Neural cell (in vitro differentiated cells): Measurements from ENCODE around the gene PLCB4. TPM values are rescaled to one million over a fixed set of nuclear protein-coding genes. Genes with fewer than 3 reads are reported as not detected.

Source experiments
- H2AFZ ChIP-seq: fragments of 200-600, 300-800 bp; sonication (generic), shearing (Covaris generic); 2 replicates; pipeline ENCODE4 v1.6.0; 2014; ENCODE audit warnings: low read depth, mild to moderate bottlenecking, antibody characterized with exemption, low read length, moderate library complexity
- H3F3A ChIP-seq: fragments of 200-600 bp; shearing (Covaris generic); 2 replicates; pipeline ENCODE4 v1.6.1; 2016; ENCODE audit warnings: mild to moderate bottlenecking, moderate library complexity, mixed read lengths, antibody characterized with exemption, low read length; ENCODE audit not compliant: insufficient read depth, poor library complexity, severe bottlenecking
- H3K27ac ChIP-seq: fragments of 200-600, 300-800 bp; sonication (generic), shearing (Covaris generic); 2 replicates; pipeline ENCODE4 v1.5.1; 2014; ENCODE audit warnings: mild to moderate bottlenecking, low read length, moderate library complexity
- H3K27me3 ChIP-seq: fragments of 300-800, 200-600 bp; sonication (generic), shearing (Covaris generic); 2 replicates; pipeline ENCODE4 v1.6.0; 2014; ENCODE audit warnings: mild to moderate bottlenecking, low read depth, low read length, moderate library complexity; ENCODE audit not compliant: insufficient read depth
- H3K36me3 ChIP-seq: fragments of 300-800, 200-600 bp; sonication (generic), shearing (Covaris generic); 2 replicates; pipeline ENCODE4 v1.5.1; 2014; ENCODE audit warnings: mild to moderate bottlenecking, antibody characterized with exemption, low read length, moderate library complexity; ENCODE audit not compliant: insufficient read depth
- H3K4me2 ChIP-seq: fragments of 300-800, 200-600 bp; sonication (generic), shearing (Covaris generic); 2 replicates; pipeline ENCODE4 v1.6.0; 2014; ENCODE audit warnings: mild to moderate bottlenecking, low read length
- H3K4me3 ChIP-seq: fragments of 300-800, 200-600 bp; sonication (generic), shearing (Covaris generic); 2 replicates; pipeline ENCODE4 v1.5.1; 2014; ENCODE audit warnings: mild to moderate bottlenecking, low read length, moderate library complexity
- H3K79me2 ChIP-seq: fragments of 200-600 bp; shearing (Covaris generic); replicated peaks from 2 replicates; pipeline ENCODE4 v1.6.0; 2014; ENCODE audit warnings: mild to moderate bottlenecking, low read length, moderate library complexity; ENCODE audit not compliant: insufficient read depth
- H3K9ac ChIP-seq: fragments of 300-800, 200-600 bp; sonication (generic), shearing (Covaris generic); 2 replicates; pipeline ENCODE4 v1.6.1; 2016; ENCODE audit warnings: mild to moderate bottlenecking, low read length, mixed read lengths
- H3K9me2 ChIP-seq: fragments of 200-600 bp; shearing (Covaris generic); 2 replicates; pipeline ENCODE4 v1.6.1; 2016; ENCODE audit warnings: mild to moderate bottlenecking, low read length, mixed read lengths; ENCODE audit not compliant: insufficient read depth
- H3K9me3 ChIP-seq: fragments of 200-600, 300-800 bp; sonication (generic), shearing (Covaris generic); 2 replicates; pipeline ENCODE4 v1.6.1; 2016; ENCODE audit warnings: mild to moderate bottlenecking, mixed run types, low read length, moderate library complexity, mixed read lengths
- H4K20me1 ChIP-seq: fragments of 200-600 bp; shearing (Covaris generic); 2 replicates; pipeline ENCODE4 v1.6.1; 2016; ENCODE audit warnings: mild to moderate bottlenecking, mixed run types; ENCODE audit not compliant: insufficient read depth
- CTCF ChIP-seq: fragments of 450-650 bp; IDR thresholded peaks from 2 replicates; pipeline ENCODE4 v1.5.1; 2014; ENCODE audit warnings: antibody characterized with exemption, mild to moderate bottlenecking, moderate library complexity; ENCODE audit not compliant: poor library complexity, severe bottlenecking
- EZH2 ChIP-seq: fragments of 200-600, 300-800 bp; shearing (Covaris generic), sonication (generic); IDR thresholded peaks from 2 replicates; pipeline ENCODE4 v1.6.1; 2014; ENCODE audit warnings: antibody characterized with exemption, low read length, borderline replicate concordance, mild to moderate bottlenecking; ENCODE audit not compliant: insufficient read depth, poor library complexity, severe bottlenecking
- MXI1 ChIP-seq: fragments of 450-650 bp; conservative IDR thresholded peaks from 2 replicates; pipeline ENCODE4 v1.6.1; 2014; ENCODE audit warnings: antibody characterized with exemption, mild to moderate bottlenecking; ENCODE audit not compliant: poor library complexity, severe bottlenecking
- POLR2AphosphoS5 ChIP-seq: IDR thresholded peaks from 2 replicates; pipeline ENCODE4 v1.6.1; 2012
- SMC3 ChIP-seq: fragments of 450-650 bp; conservative IDR thresholded peaks from 2 replicates; pipeline ENCODE4 v1.6.1; 2014; ENCODE audit warnings: antibody characterized with exemption, mild to moderate bottlenecking, moderate library complexity; ENCODE audit not compliant: poor library complexity
- TAF1 ChIP-seq: IDR thresholded peaks from 2 replicates; pipeline ENCODE4 v1.6.1; 2012; ENCODE audit warnings: low read depth
- polyA plus RNA-seq: library from polyadenylated mRNA; depleted of rRNA; stranded (reverse); fragments of >200 nt; gene quantifications from 2 replicates; pipeline ENCODE4 v1.2.3, GENCODE V29; 2014
- TF ChIP-seq, protein P1 (sequence below): IDR thresholded peaks from 2 replicates; pipeline ENCODE4 v1.6.1; 2012; ENCODE audit warnings: borderline replicate concordance

PLCB4 gene
- polyA plus RNA-seq, 1 donor from 2014 or later: 13.1 TPM

DNA sequence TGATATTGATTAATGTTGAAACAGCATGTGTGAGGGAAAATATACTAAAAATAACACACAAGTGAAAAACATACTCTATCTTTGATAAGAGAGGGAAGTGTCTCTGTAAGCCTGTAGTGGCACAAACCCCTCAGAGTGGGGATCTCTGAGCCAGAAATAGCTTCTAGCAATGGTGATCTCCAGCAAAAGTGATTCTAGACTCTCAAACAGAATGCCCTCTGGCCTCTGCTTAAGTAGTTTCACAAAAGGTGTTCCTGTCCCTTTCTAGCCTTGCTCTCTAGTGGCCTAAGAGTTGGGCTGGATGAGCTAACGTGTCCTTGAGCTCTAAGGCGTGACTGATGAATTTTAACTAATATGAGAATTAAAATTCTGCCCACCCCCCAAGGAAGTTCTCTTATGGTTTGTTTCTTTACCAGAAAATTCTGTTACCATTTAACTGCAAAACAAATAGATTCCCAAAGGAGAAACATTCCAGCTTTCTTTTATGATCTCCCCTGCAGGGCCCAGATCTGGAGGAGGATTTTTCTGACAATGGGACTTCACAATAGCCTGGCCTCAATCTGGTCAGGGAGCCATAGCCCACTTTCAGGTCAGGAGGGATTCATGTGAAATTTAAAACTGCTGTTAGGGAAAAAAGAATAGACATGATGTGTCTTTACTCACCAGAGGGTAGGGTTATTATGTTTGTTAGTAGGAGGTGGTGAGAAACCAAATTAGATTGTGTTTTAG lies 263.0 kb downstream of the PLCB4 start:
- Histone ChIP-seq H3K36me3 (no peaks in the 10 kb centered on the region), H2AFZ (no peak overlapping the region), H3K27me3 (no peaks in the 10 kb centered on the region), H3K27ac (no peak overlapping the region), H3K79me2 (no peaks in the 10 kb centered on the region), H4K20me1 (no peaks in the 10 kb centered on the region), H3F3A (no peaks in the 10 kb centered on the region), H3K9me3 (no peaks in the 10 kb centered on the region), H3K9me2 (no peaks in the 10 kb centered on the region), H3K4me2 (no peak overlapping the region), H3K4me3 (no peak overlapping the region), H3K9ac (no peak overlapping the region)
- TF ChIP-seq TAF1: no peak
- no peak for TF ChIP-seq CTCF

DNA sequence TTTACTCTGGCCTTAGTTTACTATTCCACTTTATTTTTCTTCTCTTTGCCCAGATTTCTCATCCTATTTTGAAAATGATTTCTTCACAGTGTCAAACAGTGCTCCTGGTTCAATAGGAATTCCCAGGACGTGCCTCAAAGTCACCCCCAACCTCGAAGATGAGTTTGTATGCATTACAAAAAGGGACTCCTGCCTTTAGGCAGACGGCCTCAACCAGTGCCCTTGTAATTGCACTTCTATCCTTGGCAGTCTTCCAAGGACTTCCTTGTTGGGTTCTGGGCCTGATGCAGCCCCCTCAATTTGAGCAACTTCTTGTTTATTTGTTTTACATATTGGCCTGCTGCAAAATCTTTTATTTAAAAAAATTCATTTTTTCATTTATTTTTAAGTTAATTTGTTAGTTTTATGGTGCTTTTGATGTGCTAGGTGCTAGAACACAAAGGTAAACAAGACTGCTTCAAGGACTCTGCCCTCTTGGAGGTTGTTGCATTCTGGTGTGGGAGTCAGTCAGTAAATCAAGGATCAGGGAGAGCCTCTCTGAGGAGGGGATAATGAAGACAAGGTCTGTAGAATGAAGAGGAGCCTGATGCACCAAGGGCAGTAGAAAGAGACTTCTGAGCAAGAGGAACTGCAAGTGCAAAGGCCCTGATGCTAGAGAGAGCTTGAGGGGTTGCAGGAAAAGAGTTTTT lies 264.0 kb downstream of the PLCB4 start:
- H3K9ac ChIP-seq: no peak overlapping the region
- H3K4me3 ChIP-seq: no peak overlapping the region
- H3F3A ChIP-seq: no peaks in the 10 kb centered on the region
- H2AFZ ChIP-seq: no peak overlapping the region
- H3K4me2 ChIP-seq: no peak overlapping the region
- H3K36me3 ChIP-seq: no peaks in the 10 kb centered on the region
- no peaks in the 10 kb centered on the region for H3K9me2 ChIP-seq
- H4K20me1 ChIP-seq: no peaks in the 10 kb centered on the region
- no peaks in the 10 kb centered on the region for H3K79me2 ChIP-seq
- H3K9me3 ChIP-seq: no peaks in the 10 kb centered on the region
- H3K27me3 ChIP-seq: no peaks in the 10 kb centered on the region
- no peak for TF ChIP-seq POLR2AphosphoS5
- TF ChIP-seq EZH2: no peak
- no peak for TF ChIP-seq TAF1
- TF ChIP-seq, protein P1, sequence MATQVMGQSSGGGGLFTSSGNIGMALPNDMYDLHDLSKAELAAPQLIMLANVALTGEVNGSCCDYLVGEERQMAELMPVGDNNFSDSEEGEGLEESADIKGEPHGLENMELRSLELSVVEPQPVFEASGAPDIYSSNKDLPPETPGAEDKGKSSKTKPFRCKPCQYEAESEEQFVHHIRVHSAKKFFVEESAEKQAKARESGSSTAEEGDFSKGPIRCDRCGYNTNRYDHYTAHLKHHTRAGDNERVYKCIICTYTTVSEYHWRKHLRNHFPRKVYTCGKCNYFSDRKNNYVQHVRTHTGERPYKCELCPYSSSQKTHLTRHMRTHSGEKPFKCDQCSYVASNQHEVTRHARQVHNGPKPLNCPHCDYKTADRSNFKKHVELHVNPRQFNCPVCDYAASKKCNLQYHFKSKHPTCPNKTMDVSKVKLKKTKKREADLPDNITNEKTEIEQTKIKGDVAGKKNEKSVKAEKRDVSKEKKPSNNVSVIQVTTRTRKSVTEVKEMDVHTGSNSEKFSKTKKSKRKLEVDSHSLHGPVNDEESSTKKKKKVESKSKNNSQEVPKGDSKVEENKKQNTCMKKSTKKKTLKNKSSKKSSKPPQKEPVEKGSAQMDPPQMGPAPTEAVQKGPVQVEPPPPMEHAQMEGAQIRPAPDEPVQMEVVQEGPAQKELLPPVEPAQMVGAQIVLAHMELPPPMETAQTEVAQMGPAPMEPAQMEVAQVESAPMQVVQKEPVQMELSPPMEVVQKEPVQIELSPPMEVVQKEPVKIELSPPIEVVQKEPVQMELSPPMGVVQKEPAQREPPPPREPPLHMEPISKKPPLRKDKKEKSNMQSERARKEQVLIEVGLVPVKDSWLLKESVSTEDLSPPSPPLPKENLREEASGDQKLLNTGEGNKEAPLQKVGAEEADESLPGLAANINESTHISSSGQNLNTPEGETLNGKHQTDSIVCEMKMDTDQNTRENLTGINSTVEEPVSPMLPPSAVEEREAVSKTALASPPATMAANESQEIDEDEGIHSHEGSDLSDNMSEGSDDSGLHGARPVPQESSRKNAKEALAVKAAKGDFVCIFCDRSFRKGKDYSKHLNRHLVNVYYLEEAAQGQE: no peak
- TF ChIP-seq CTCF: no peak
- TF ChIP-seq SMC3: no peak
- TF ChIP-seq MXI1: no peak
- H3K27ac ChIP-seq: no peak overlapping the region
